Measurements from ENCODE around the gene RASSF5. TPM values are rescaled to one million over a fixed set of nuclear protein-coding genes. Genes with fewer than 3 reads are reported as not detected.

Gene RASSF5
- total and polyA plus RNA-seq, 10 of the 15 experiments (the other 5 are each of a cell fraction or from before 2014, with no cell fraction given), result 14.0 to 89.6 (median 68.9) TPM

GRCh38 chr1:206514813-206515387, 7.6 kb downstream of the RASSF5 start (continued):
- TF ChIP-seq, protein P1, sequence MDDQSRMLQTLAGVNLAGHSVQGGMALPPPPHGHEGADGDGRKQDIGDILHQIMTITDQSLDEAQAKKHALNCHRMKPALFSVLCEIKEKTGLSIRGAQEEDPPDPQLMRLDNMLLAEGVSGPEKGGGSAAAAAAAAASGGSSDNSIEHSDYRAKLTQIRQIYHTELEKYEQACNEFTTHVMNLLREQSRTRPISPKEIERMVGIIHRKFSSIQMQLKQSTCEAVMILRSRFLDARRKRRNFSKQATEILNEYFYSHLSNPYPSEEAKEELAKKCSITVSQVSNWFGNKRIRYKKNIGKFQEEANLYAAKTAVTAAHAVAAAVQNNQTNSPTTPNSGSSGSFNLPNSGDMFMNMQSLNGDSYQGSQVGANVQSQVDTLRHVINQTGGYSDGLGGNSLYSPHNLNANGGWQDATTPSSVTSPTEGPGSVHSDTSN (IDR thresholded peaks at IDR 0.05; ENCODE audit: insufficient replicate concordance, low read depth, low read length), result no peak
- TF ChIP-seq BCL11A (IDR thresholded peaks at IDR 0.05; ENCODE audit: low read depth, low read length) (no peak), MEF2A (IDR thresholded peaks at IDR 0.05; ENCODE audit: insufficient read depth, low read depth, low read length) (no peak)

GRCh38 chr1:206516728-206516990, 9.3 kb downstream of the RASSF5 start:
- FAIRE-seq (no peak), ATAC-seq (no peak), DNase-seq (ENCODE audit: low read depth, low spot score) (no peak)
- POLR2A ChIA-PET, result interaction anchor here (1.0 to 2.4 kb wide), 5 partner anchors 10 to 46 kb away, joined by 3 to 14 read pairs (median 4); partner anchors contain the start of genes IKBKE and RASSF5
- RAD21 ChIA-PET (ENCODE audit: unreplicated experiment), result interaction anchor here (1.1 to 2.0 kb wide), 5 partner anchors 10 to 64 kb away, joined by 4 to 8 read pairs (median 5); no protein-coding TSS in a partner anchor
- in situ Hi-C loops (cut with MboI), result no loop called here
- no peak overlapping the region for H3K4me3 ChIP-seq
- BruUV-seq (replicated peaks), result no TSS peak
- no peak overlapping the region for H2AFZ ChIP-seq (ENCODE audit: control insufficient read depth, low read depth, low read length)
- WGBS (ENCODE audit: insufficient coverage, insufficient replicate concordance, low lambda C conversion rate, missing lambda C conversion rate), result 48% methylated on average over 5 of the region's 5 CpGs
- no peak for TF ChIP-seq CHD2 (IDR thresholded peaks at IDR 0.05; ENCODE audit: borderline replicate concordance, low read depth, low read length)
- TF ChIP-seq, protein P2, sequence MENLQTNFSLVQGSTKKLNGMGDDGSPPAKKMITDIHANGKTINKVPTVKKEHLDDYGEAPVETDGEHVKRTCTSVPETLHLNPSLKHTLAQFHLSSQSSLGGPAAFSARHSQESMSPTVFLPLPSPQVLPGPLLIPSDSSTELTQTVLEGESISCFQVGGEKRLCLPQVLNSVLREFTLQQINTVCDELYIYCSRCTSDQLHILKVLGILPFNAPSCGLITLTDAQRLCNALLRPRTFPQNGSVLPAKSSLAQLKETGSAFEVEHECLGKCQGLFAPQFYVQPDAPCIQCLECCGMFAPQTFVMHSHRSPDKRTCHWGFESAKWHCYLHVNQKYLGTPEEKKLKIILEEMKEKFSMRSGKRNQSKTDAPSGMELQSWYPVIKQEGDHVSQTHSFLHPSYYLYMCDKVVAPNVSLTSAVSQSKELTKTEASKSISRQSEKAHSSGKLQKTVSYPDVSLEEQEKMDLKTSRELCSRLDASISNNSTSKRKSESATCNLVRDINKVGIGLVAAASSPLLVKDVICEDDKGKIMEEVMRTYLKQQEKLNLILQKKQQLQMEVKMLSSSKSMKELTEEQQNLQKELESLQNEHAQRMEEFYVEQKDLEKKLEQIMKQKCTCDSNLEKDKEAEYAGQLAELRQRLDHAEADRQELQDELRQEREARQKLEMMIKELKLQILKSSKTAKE (IDR thresholded peaks at IDR 0.05; ENCODE audit: low read depth, poor library complexity, severe bottlenecking), result no peak
- TF ChIP-seq ZBTB4 (CRISPR knock-in tag; IDR thresholded peaks at IDR 0.05), result no peak
- TF ChIP-seq CBFB (IDR thresholded peaks at IDR 0.05; ENCODE audit: low read depth), result no peak
- TF ChIP-seq GABPA (IDR thresholded peaks at IDR 0.05; ENCODE audit: low read depth), result no peak
- no peak for TF ChIP-seq JUND (IDR thresholded peaks at IDR 0.05; ENCODE audit: low read depth, low read length)
- H3K36me3 ChIP-seq (ENCODE audit: control insufficient read depth in 2 of 2, insufficient read depth in 2 of 2, low read length in 1 of 2), result no peaks in the 10 kb centered on the region; a peak in 1 of 4 replicates
- H3K9me3 ChIP-seq (replicated peaks; ENCODE audit: control insufficient read depth, insufficient read depth, low read length), result no peaks in the 10 kb centered on the region
- no peaks in the 10 kb centered on the region for H3K79me2 ChIP-seq (ENCODE audit: control insufficient read depth, insufficient read depth, low read length)
- H3K27ac ChIP-seq (ENCODE audit: control insufficient read depth, insufficient read depth), result no peak overlapping the region
- peaks cover 7% of the 10 kb centered on the region; the same call in 1 of the 2 replicates for H3K4me1 ChIP-seq (ENCODE audit: control insufficient read depth, insufficient read depth, low read length)
- intact Hi-C loops (cut with micrococcal nuclease; ENCODE audit: unreplicated experiment), result no loop called here
- no peaks in the 10 kb centered on the region for H3K27me3 ChIP-seq (replicated peaks in 1 of 2; ENCODE audit: control insufficient read depth in 2 of 2, insufficient read depth in 2 of 2, low read length in 1 of 2)
- no peak overlapping the region for H3K4me2 ChIP-seq (ENCODE audit: control insufficient read depth, insufficient read depth)
- no peak overlapping the region for H3K9ac ChIP-seq (ENCODE audit: control insufficient read depth, insufficient read depth, low read length)
- no peaks in the 10 kb centered on the region for H4K20me1 ChIP-seq (ENCODE audit: control insufficient read depth, insufficient read depth)
- SMC1A ChIA-PET (ENCODE audit: uncharacterized antibody, unreplicated experiment), result interaction anchor here (1.0 to 2.8 kb wide), 9 partner anchors 14 to 67 kb away, joined by 3 to 15 read pairs (median 4); partner anchors contain the start of gene IKBKE
- CTCF ChIA-PET, result interaction anchor here (0.5 to 4.3 kb wide), 8 partner anchors 11 to 113 kb away, joined by 3 to 23 read pairs (median 4); partner anchors contain the start of genes IKBKE and RASSF5
